Activated naive CD8-positive, alpha-beta T cell treated with anti-CD3 and anti-CD28 coated beads, Interleukin-2, amount 10 ng/mL, durations not matched to agents 7 days and 5 days (primary cell): ENCODE results near the gene CEMIP. TPM values are rescaled to one million over a fixed set of nuclear protein-coding genes. Genes with fewer than 3 reads are reported as not detected.

Source experiments
- ATAC-seq: fragments of 150-1000 bp; cut with Tn5 transposase; one replicate; pipeline ENCODE4 v1.10.0; 2021; ENCODE audit warnings: low read depth, moderate library complexity
- POLR2A ChIA-PET: fragments of 350-600 bp; sonication (Branson Sonifier 250); formaldehyde crosslinking; loops from one replicate; lab custom pipeline; 2021; ENCODE audit warnings: antibody characterized with exemption; lab: Charles Lee
- DNase-seq: peaks from one replicate; pipeline ENCODE4 v3.0.0; 2021
- H3K27ac Mint-ChIP-seq: one replicate; pipeline ENCODE4 v1.8.0; 2022; ENCODE audit warnings: mild to moderate bottlenecking, mixed read lengths
- H3K27me3 Mint-ChIP-seq: one replicate; pipeline ENCODE4 v1.8.0; 2022; ENCODE audit warnings: mild to moderate bottlenecking, moderate library complexity, mixed read lengths
- H3K36me3 Mint-ChIP-seq: one replicate; pipeline ENCODE4 v1.8.0; 2021; ENCODE audit warnings: mild to moderate bottlenecking, mixed read lengths
- H3K4me1 Mint-ChIP-seq: one replicate; pipeline ENCODE4 v1.8.0; 2021; ENCODE audit warnings: mixed read lengths
- H3K4me3 Mint-ChIP-seq: one replicate; pipeline ENCODE4 v1.8.0; 2022; ENCODE audit warnings: mild to moderate bottlenecking, moderate library complexity, mixed read lengths
- H3K9me3 Mint-ChIP-seq: one replicate; pipeline ENCODE4 v1.8.0; 2021; ENCODE audit warnings: mixed read lengths
- total RNA-seq, 2 experiments: library from RNA; stranded (reverse); gene quantifications; one replicate each; pipeline ENCODE4 v1.2.3, GENCODE V29; 2021

The CEMIP gene
- total RNA-seq, 2 experiments from 2014 or later = 0.23 TPM; not detected in 1

DNA sequence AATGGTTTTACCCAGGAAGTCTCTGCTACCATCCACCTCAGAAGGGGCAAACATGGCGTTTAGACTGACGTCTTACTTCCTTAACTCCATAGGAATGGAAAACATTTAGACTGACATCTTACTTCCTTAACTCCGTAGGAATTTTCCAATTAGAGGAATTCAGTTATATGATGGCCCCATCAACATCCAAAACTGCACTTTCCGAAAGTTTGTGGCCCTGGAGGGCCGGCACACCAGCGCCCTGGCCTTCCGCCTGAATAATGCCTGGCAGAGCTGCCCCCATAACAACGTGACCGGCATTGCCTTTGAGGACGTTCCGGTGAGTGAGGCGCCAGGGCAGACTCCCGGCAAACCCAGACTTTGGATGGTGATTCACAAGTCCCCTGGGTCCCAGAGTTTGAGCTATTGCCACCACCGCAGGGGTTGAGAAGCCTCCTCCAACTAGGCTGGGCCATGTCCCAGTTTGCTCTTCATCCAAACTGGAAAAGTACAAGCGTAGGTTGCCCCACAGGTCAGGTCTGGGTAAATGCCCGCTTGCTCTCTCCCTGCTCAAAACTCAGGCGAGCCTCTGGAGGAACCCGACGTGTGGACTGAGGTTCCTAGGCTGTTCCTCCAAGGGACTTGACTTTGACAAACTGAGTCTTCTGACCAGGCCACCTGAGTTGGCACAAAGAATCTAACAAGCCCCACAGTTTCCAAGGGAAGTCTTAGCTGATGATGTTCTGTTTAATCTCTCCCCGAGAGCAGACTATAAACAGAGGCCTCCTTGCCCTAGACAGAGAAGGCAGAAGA, 152.7 kb downstream of the CEMIP start:
- peaks cover 9% of the 10 kb centered on the region for H3K4me1 Mint-ChIP-seq
- H3K9me3 Mint-ChIP-seq = no peaks in the 10 kb centered on the region
- POLR2A ChIA-PET = no interaction called here
- no peak for ATAC-seq
- no peak overlapping the region for H3K27ac Mint-ChIP-seq
- DNase-seq = no peak
- H3K4me3 Mint-ChIP-seq = no peak overlapping the region
- peaks cover 7% of the 10 kb centered on the region for H3K36me3 Mint-ChIP-seq
- no peaks in the 10 kb centered on the region for H3K27me3 Mint-ChIP-seq

DNA sequence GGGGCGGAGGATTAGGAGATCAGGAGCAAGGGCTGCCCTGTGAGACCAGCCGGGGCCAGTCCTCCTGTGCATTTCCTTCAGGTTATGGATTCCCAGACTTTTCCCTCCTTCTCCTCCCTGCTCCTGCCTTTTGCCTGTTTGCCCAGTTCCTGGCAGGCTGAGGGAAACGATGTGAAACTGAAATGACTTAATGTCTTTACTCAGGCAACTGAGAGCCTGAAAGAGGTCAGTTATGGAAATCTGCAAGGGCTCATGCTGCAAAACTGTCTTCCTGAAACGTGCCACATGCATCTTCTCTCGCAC, 153.3 kb downstream of the CEMIP start:
- ATAC-seq (no peak), DNase-seq (no peak)
- H3K9me3 Mint-ChIP-seq = no peaks in the 10 kb centered on the region
- POLR2A ChIA-PET = no interaction called here
- no peaks in the 10 kb centered on the region for H3K27me3 Mint-ChIP-seq
- peaks cover 7% of the 10 kb centered on the region for H3K36me3 Mint-ChIP-seq
- H3K4me3 Mint-ChIP-seq = no peak overlapping the region
- peaks cover 9% of the 10 kb centered on the region for H3K4me1 Mint-ChIP-seq
- H3K27ac Mint-ChIP-seq = no peak overlapping the region

- POLR2A ChIA-PET = no interaction called here
- no peaks in the 10 kb centered on the region for H3K9me3 Mint-ChIP-seq
- peaks cover 9% of the 10 kb centered on the region for H3K4me1 Mint-ChIP-seq
- no peak for DNase-seq
- no peak overlapping the region for H3K27ac Mint-ChIP-seq
- ATAC-seq = no peak
- peaks cover 7% of the 10 kb centered on the region for H3K36me3 Mint-ChIP-seq
- no peak overlapping the region for H3K4me3 Mint-ChIP-seq
- H3K27me3 Mint-ChIP-seq = no peaks in the 10 kb centered on the region
These were observed 153.8 kb downstream of the CEMIP start for GRCh38 chr15:80932989-80933388.

GRCh38 chr15:80934761-80935221, 155.6 kb downstream of the CEMIP start:
- ATAC-seq (no peak), DNase-seq (no peak)
- H3K27me3 Mint-ChIP-seq = no peaks in the 10 kb centered on the region
- POLR2A ChIA-PET = no interaction called here
- peaks cover 7% of the 10 kb centered on the region for H3K36me3 Mint-ChIP-seq
- H3K27ac Mint-ChIP-seq = peak overlapping the region; percentile 50
- peaks cover 8% of the 10 kb centered on the region for H3K4me1 Mint-ChIP-seq
- H3K4me3 Mint-ChIP-seq = no peak overlapping the region
- no peaks in the 10 kb centered on the region for H3K9me3 Mint-ChIP-seq

GRCh38 chr15:80936288-80937078, 157.3 kb downstream of the CEMIP start:
- H3K27me3 Mint-ChIP-seq = no peaks in the 10 kb centered on the region
- H3K36me3 Mint-ChIP-seq = peaks cover 9% of the 10 kb centered on the region
- no peak overlapping the region for H3K27ac Mint-ChIP-seq
- H3K4me3 Mint-ChIP-seq = no peak overlapping the region
- POLR2A ChIA-PET = no interaction called here
- no peaks in the 10 kb centered on the region for H3K9me3 Mint-ChIP-seq
- H3K4me1 Mint-ChIP-seq = peaks cover 8% of the 10 kb centered on the region
- DNase-seq (no peak), ATAC-seq (no peak)

DNA sequence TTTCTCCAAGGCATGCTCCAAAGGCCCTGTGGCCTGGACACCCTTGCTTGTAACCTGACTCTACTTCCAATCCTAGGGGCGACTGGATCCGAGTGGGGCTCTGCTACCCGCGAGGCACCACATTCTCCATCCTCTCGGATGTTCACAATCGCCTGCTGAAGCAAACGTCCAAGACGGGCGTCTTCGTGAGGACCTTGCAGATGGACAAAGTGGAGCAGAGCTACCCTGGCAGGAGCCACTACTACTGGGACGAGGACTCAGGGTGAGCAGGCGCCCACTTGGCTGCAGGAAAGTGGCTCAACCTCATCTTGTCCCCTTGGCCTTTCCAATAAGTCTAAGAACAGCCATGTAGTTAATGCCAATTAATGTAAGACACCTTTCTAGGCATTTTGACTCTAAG, 158.5 kb downstream of the CEMIP start:
- H3K9me3 Mint-ChIP-seq = no peaks in the 10 kb centered on the region
- no peak for DNase-seq
- no peak for ATAC-seq
- POLR2A ChIA-PET = no interaction called here
- no peak overlapping the region for H3K27ac Mint-ChIP-seq
- H3K27me3 Mint-ChIP-seq = no peaks in the 10 kb centered on the region
- no peak overlapping the region for H3K4me3 Mint-ChIP-seq
- H3K4me1 Mint-ChIP-seq = peaks cover 8% of the 10 kb centered on the region
- peaks cover 11% of the 10 kb centered on the region for H3K36me3 Mint-ChIP-seq

DNA sequence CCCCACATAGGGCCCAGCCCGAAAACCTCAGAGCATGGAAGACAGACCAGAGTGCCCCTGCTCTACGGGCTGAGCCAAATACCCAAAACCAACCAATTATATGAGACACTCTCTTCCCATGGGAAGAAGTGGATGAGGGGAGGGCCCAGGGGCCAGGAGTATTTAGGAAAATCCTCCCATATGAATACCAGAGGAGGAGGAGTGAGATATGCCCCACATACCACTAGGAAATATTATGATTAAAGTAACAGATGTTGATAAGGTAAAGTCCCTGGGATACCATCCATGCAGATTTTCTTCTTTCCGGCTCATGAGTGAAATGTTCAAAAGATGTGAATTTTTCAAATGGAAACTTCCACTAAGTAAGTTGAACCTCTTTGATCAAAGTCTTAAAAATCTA, 160.0 kb downstream of the CEMIP start:
- Mint-ChIP-seq H3K27me3 (no peaks in the 10 kb centered on the region), H3K4me3 (no peak overlapping the region), H3K9me3 (no peaks in the 10 kb centered on the region), H3K36me3 (peaks cover 11% of the 10 kb centered on the region), H3K4me1 (peaks cover 8% of the 10 kb centered on the region), H3K27ac (no peak overlapping the region)
- ATAC-seq (no peak), DNase-seq (no peak)
- POLR2A ChIA-PET = no interaction called here

DNA sequence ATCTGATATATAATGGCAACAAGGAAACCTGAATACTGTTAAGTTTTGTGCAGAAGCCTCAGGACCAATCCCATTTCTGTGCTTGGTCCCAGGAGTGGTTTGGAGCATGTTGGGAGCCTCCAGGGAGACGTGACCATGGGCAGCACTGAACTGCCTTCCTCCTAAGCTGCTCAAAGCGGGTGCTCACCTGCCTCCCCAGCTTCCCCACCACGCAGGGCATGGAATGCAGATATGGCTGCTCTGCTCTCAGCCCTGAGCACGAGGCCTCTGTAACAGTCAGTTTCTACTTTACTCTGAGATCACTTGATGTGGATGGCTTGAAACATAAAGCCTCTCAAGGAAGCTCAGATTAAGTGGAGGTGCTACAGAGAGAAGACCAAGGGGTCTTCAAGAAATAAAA, 161.2 kb downstream of the CEMIP start:
- H3K9me3 Mint-ChIP-seq = no peaks in the 10 kb centered on the region
- H3K4me3 Mint-ChIP-seq = no peak overlapping the region
- no peaks in the 10 kb centered on the region for H3K27me3 Mint-ChIP-seq
- POLR2A ChIA-PET = no interaction called here
- DNase-seq (no peak), ATAC-seq (no peak)
- H3K36me3 Mint-ChIP-seq = peaks cover 6% of the 10 kb centered on the region
- H3K27ac Mint-ChIP-seq = no peak overlapping the region
- H3K4me1 Mint-ChIP-seq = no peaks in the 10 kb centered on the region

DNA sequence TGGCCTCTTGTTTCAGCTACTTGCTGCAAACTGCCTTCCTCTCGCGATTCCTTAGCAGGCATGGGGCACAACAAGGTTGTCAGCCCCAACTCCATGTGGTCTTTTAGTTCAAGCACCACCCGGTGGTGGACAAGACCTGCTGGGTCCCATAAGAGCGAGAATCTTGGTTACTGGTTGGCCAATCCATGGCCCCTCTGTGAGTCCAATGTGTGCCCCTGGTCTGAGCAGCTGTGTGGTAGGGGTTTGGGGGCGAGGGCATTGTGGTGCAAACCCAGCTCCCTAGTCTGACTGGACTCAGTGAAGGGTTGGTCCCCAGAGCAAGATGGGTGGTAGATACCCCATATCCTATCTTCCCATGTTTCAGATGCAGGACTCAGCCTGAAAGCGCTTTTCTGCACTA, 161.7 kb downstream of the CEMIP start:
- Mint-ChIP-seq H3K9me3 (no peaks in the 10 kb centered on the region), H3K27me3 (no peaks in the 10 kb centered on the region), H3K27ac (no peak overlapping the region), H3K4me1 (no peaks in the 10 kb centered on the region), H3K4me3 (no peak overlapping the region), H3K36me3 (peaks cover 6% of the 10 kb centered on the region)
- DNase-seq (no peak), ATAC-seq (no peak)
- POLR2A ChIA-PET = no interaction called here

GRCh38 chr15:80942266-80942665, 163.1 kb downstream of the CEMIP start:
- ATAC-seq (no peak), DNase-seq (no peak)
- Mint-ChIP-seq H3K27ac (no peak overlapping the region), H3K4me1 (no peaks in the 10 kb centered on the region), H3K36me3 (peaks cover 7% of the 10 kb centered on the region), H3K9me3 (no peaks in the 10 kb centered on the region), H3K27me3 (no peaks in the 10 kb centered on the region), H3K4me3 (no peak overlapping the region)
- POLR2A ChIA-PET = no interaction called here

GRCh38 chr15:80942746-80943565, 163.8 kb downstream of the CEMIP start:
- Mint-ChIP-seq H3K4me1 (no peaks in the 10 kb centered on the region), H3K36me3 (peaks cover 7% of the 10 kb centered on the region), H3K27me3 (no peaks in the 10 kb centered on the region), H3K27ac (no peak overlapping the region), H3K9me3 (no peaks in the 10 kb centered on the region), H3K4me3 (no peak overlapping the region)
- POLR2A ChIA-PET = no interaction called here
- DNase-seq = no peak
- no peak for ATAC-seq

GRCh38 chr15:80944818-80945217, 165.6 kb downstream of the CEMIP start:
- ATAC-seq = no peak
- DNase-seq = no peak
- no peaks in the 10 kb centered on the region for H3K9me3 Mint-ChIP-seq
- H3K4me3 Mint-ChIP-seq = no peak overlapping the region
- H3K4me1 Mint-ChIP-seq = no peaks in the 10 kb centered on the region
- no peaks in the 10 kb centered on the region for H3K27me3 Mint-ChIP-seq
- no peak overlapping the region for H3K27ac Mint-ChIP-seq
- POLR2A ChIA-PET = no interaction called here
- H3K36me3 Mint-ChIP-seq = peaks cover 11% of the 10 kb centered on the region

GRCh38 chr15:80945605-80946004, 166.4 kb downstream of the CEMIP start:
- ATAC-seq (no peak), DNase-seq (no peak)
- no peaks in the 10 kb centered on the region for H3K4me1 Mint-ChIP-seq
- H3K4me3 Mint-ChIP-seq = no peak overlapping the region
- H3K36me3 Mint-ChIP-seq = peaks cover 11% of the 10 kb centered on the region
- H3K9me3 Mint-ChIP-seq = no peaks in the 10 kb centered on the region
- H3K27ac Mint-ChIP-seq = no peak overlapping the region
- POLR2A ChIA-PET = no interaction called here
- no peaks in the 10 kb centered on the region for H3K27me3 Mint-ChIP-seq
